Hippocampal formation (tissue), 2 donors: ENCODE measurements around the gene LRIF1.
"Not testable (repeated sequence)": the region's sequence is repeated elsewhere in the genome, so short reads cannot be mapped to it uniquely, and the experiment has no call there.

Experiments used
- DNase-seq, 2 donors: peaks; one replicate each; lab custom pipeline; 2025; lab: John Stamatoyannopoulos, UW

The LRIF1 gene

DNA sequence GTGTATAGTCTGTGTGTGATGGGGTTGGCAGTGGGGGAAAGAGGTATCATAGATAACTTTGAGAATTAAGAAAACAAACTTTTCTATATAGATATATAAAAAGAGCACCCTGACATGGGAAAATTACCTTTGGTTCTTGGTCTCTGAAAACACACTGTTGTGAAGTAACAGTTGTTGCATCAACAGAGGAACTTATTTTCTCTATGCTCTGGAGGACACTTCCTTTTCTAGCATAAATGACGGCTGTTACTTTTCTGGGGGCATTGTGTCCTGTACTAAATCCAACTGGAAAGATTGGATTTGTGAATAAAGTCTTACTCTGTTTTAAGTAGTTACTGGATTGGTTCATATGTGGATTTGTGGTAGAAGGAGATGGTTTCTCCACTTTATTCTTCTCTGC is 12.6 kb downstream of the LRIF1 start:
- DNase-seq: no peak

DNA sequence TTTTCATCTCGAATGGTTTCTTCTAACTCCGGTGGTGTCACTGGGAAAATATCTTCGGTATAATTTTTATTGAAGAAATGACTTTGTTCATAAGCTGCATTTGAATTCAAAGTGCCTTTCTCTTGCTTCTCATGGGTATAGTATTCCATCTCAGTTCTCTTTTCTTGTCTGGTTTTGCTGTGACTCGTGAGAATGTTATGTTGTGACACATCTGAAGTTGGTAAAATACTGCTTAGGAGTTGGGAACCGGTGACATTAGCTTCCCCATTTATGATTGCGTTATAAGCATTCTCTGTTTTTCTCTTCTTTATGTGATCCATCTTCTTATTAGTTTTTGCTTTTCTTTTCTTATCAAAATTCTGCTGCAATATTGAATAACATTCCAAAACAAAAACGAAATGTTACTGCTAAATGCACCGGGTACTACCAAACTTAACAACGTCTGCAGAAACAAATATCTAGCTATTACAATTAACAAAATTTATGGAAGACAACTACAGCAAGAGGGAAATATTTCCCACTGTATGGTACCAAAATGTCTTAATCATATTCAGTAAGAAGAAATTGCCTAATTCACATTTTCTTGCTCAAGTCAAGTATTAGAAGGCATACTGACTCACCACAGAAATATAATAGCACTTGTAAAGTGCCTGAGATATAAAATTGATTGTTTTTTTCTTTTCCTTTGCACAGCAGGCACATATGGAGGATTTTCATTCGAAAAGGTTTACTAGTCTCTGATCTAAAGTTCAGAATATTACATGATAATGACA is 15.5 kb downstream of the LRIF1 start:
- no peak for DNase-seq

DNA sequence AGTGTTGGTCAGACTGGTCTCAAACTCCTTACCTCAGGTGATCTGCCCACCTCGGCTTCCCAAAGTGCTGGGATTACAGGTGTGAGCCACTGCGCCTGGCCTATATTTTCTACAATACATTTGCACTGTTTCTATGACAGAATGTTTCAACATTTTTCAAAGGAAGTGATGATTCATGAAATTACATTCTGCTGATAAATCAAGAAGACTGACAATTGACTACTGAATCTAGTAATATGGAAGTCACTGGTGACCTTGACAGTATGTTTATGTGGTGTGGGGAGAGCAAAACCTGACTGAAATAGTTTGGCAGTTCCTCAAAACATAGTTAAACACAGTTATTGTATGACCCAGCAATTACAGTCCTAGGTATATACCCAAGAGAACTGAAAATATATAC is 18.1 kb downstream of the LRIF1 start:
- DNase-seq: no peak

DNA sequence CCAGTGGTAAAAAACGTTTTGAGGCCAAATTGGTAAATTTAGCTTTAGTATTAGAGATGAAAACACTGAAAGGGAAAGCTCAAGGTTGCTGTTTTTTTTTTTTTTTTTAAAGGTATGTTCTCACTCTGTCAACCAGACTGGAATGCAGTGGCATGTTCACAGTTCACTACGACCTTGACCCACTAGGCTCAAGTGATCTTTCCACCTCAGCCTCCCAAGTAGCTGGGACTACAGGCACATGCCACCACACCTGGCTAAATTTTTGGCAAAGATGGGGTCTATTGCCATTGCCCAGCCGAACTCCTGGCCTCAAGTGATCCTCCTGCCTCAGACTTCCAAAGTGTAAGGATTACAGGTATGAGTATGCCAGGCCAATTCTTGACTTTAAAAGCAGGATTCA is 18.9 kb downstream of the LRIF1 start:
- DNase-seq: no peak

- no peak for DNase-seq
Measured at GRCh38 chr1:110936567-110936966, 27.2 kb downstream of the LRIF1 start.

DNA sequence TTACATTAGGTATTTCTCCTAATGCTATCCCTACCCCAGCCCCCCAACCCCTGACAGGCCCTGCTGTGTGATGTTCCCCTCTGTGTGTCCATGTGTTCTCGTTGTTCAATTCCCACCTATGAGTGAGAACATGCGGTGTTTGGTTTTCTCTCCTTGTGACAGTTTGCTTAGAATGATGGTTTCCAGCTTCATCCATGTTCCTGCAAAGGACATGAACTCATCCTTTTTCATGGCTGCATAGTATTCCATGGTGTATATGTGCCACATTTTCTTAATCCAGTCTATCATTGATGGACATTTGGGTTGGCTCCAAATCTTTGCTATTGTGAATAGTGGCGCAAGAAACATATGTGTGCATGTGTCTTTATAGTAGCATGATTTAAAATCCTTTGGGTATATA is 32.6 kb downstream of the LRIF1 start:
- not testable (repeated sequence) for DNase-seq

GRCh38 chr1:110928904-110929303 is 34.8 kb downstream of the LRIF1 start:
- no peak for DNase-seq

- DNase-seq: no peak
Measured at GRCh38 chr1:110928191-110928590, 35.5 kb downstream of the LRIF1 start.

GRCh38 chr1:110927484-110928075 is 36.1 kb downstream of the LRIF1 start:
- no peak for DNase-seq

GRCh38 chr1:110921953-110922352 is 41.8 kb downstream of the LRIF1 start:
- DNase-seq: no peak

- DNase-seq: no peak
Measured at GRCh38 chr1:110918016-110918415, 45.7 kb downstream of the LRIF1 start.

DNA sequence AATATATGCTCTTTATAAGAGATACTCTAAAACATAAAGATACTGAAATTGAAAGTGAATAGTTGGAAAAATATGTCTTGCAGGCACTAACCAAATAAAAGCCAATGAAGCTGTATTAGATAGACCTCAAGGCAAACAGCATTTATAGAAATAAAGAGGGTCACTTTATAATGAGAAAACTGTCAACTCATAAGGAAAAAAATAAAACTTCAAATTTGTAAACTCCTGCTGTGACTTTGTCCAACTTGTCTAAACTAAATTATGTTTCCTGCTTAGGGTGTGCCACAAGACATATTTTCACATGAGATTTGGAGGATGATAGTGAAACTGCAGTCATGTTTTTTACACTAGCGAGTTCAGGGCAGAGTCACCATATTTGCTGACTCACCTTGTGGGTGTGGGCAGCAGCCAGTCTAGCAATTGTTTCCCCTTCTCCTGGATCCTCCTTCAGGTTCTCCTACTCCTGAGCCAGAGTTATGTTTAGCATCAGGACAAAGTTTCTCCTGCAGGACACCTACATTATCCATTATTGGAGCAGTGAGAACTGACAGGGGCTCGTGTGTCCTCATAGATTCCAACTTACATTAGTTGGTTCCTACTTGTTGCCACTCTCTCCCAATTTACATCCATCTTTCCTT is 46.9 kb downstream of the LRIF1 start:
- no peak for DNase-seq

DNA sequence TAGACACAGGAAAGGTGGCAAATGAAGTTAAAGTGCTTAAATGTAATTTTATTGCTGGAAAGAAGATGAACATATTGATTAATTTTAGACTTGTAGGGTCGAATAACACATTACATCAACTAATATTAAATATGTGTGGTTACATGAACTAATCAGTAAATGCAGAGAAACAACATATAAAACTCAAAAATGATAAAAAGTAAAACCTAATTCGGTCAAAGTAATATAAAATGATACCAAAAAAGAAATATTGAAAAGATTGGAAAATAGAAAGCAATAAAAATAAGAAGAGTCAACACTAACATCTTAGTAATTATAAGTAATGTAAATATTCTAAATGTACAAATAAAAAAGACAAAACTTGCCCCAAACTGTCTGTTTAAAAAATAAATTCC is 47.5 kb downstream of the LRIF1 start:
- no peak for DNase-seq

GRCh38 chr1:110915804-110916203 is 47.9 kb downstream of the LRIF1 start:
- DNase-seq: no peak

DNA sequence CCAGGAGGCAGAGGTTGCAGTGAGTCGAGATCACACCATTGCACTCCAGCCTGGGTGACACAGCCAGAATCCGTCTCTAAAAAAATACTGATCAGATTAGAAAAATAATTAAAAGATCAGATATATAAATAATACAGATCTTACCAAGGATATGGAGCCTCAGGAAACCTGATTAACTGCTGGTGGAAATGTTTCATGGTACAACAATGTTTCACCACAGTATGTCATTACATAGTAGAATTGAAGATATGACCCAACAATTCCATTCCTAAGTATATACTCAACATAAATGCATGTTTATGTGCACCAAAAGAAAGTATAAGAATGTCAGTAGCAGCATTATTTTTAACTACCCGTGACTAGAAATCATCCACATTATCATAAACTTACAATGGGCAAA is 49.0 kb downstream of the LRIF1 start:
- no peak for DNase-seq

DNA sequence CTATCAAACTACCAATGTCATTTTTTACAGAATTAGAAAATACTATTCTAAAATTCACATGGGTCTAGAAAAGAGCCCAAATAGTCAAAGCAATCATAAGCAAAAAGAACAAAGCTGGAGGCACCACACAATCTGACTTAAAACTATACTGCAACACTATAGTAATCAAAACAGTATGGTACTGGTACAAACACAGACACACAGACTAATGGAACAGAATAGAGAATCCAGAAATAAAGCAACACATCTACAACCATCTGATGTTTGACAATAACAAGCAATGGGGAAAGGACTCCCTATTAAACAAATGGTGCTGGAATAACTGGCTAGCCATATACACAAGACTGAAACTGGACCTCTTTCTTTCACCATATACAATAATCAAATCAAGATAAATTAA is 50.9 kb downstream of the LRIF1 start:
- no peak for DNase-seq

GRCh38 chr1:110903853-110904500 is 59.7 kb downstream of the LRIF1 start:
- no peak for DNase-seq

- DNase-seq: no peak
Measured at GRCh38 chr1:110902820-110903463, 60.8 kb downstream of the LRIF1 start.

- DNase-seq: no peak
Measured at GRCh38 chr1:110899458-110899843, 64.3 kb downstream of the LRIF1 start.

DNA sequence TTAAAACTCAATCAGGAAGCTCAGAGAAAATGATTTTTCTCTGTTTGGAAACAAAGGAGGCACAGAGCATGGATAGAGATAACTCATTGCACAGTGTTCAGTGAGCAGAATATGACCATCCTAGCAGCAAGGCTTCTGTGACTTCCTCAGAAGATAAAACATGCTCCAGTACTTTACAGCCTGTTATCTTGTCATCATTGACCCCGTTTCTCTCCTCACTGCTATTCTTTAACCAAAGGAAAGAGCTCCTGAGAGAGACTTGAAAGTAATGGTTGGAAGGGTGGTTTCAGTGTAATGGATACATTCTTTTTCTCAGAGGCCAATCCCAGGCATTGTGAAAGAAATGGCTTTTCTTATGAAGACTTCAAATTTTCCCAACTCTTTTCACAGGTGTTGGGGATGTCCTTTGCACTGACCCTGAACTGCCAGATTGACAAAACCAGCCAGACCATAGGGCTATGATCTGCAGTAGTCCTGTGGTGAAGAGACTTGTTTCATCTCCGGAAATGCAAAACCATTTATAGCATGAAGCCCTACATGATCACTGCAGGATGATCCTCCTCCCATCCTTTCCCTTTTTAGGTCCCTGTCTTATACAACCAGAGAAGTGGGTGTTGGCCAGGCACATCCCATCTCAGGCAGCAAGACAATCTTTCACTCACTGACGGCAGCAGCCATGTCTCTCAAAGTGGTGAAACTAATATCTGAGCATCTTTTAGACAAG is 64.8 kb downstream of the LRIF1 start:
- no peak for DNase-seq

DNA sequence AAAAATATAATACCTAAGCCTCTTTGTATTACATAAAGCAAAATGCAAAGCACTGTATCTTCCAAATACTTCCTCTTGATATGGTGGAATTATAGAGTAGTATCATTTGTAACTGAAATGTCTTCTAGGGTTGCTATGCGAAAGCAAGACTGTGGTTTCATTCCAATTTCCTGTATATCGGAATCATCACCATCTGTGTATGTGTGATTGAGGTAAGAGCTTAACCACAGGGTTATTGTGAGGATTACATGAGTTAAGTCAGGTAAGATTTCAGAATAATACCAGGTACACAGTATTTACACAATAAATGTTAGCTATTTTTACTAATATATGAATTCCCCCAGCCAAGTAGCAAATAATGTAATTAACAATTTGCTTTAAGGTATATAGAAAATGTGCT is 66.0 kb downstream of the LRIF1 start:
- no peak for DNase-seq
